LoVo (cell line): ENCODE results near the gene MAPK1.
"Not testable (repeated sequence)": the region's sequence is repeated elsewhere in the genome, so short reads cannot be mapped to it uniquely, and the experiment has no call there.

Experiments used
- DNase-seq: peaks from one replicate; pipeline ENCODE4 v3.0.0-alpha.2; 2016; ENCODE audit warnings: low spot score

Gene MAPK1

DNA sequence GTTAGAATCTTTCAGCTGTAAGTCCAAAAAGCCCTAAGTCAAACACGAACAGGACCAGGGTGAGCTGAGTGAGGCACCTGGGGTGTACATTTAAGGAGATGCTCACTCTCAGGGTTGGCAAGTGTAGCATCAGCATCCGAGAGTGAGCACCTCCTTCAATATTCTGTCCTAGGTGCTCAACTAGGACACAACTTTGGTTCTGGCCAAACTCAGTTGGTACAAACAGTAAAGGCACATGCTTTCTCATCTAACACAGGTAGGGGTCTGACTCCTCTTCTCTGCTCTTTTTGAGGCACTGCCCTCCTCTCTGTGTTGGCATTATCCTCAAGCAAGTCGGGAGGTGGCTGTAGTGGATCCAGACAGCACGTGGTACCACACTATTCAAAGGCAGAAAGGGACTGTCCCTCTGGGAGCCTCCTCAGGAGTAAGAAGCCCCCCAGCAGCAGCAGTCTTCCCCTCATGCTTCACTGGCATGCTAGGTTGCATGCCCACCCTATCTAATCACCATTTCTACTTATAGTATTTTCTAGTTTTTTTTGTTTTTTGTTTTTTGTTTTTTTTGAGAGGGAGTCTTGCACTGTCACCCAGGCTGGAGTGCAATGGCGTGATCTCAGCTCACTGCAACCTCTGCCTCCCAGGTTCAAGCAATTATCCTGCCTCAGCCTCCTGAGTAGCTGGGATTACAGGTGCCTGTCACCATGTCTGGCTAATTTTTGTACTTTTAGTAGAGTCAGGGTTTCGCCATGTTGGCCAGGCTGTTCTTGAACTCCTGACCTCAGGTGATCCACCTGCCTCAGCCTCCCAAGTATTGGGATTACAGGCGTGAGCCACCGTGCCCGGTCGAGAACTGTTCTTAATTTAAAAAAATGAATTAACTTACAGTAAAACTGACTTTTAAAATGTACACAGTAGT, 14.7 kb upstream of the MAPK1 start:
- no peak for DNase-seq

DNA sequence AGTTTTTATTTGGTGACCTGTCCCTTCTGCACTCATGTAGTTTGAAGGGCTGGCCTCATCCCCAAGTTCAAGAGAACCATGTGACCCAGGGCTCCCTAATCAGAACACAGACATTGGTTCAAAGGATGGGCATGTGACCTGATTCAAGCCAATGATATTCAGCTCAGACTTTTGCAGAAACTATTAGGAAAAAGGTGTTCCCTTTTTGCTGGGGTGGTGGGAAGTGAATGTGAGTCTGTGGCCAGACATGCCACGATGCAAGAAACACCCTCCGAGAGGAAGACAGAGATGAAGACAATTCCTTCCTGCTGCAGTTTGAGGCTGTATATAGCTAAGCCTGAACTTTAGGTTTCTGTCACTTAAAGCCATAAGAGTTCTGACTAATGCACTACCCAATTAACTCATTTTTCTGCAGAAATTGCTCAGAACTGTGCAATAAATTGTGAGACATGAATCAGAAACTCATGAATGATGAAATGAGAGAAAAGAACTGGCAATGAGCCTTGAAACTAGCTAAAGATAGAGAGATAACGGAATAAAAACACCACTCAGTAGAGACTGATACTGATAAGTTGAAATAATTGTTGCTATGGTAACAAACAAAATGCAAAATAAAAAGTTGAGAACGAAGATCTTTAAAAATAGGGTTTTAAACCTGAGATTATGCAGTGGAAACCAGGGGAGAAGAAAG, 9.2 kb upstream of the MAPK1 start:
- DNase-seq = no peak

DNA sequence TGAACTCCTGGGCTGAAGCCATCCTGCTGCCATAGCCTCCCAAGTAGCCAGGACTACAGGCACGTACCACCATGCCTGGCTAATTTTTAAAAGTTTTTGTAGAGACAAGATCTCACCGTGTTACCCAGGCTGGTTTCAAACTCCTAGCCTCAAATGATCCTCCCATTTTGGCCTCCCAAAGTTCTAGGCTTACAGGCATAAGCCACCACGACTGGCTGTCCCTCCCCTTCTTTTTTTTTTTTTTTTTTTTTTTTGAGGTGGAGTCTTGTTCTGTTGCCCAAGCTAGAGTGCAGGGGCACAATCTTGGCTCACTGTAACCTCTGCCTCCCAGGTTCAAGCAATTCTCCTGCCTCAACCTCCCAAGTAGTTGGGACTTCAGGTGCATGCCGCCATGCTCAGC, 7.5 kb upstream of the MAPK1 start:
- DNase-seq = not testable (repeated sequence)

- no peak for DNase-seq
Observed at GRCh38 chr22:21873619-21874018, 6.2 kb upstream of the MAPK1 start.

GRCh38 chr22:21872741-21873140, 5.3 kb upstream of the MAPK1 start:
- DNase-seq = not testable (repeated sequence)

GRCh38 chr22:21868651-21869050, 1.2 kb upstream of the MAPK1 start:
- DNase-seq = no peak

GRCh38 chr22:21866833-21867527, 465 bp downstream of the MAPK1 start:
- DNase-seq = no peak

DNA sequence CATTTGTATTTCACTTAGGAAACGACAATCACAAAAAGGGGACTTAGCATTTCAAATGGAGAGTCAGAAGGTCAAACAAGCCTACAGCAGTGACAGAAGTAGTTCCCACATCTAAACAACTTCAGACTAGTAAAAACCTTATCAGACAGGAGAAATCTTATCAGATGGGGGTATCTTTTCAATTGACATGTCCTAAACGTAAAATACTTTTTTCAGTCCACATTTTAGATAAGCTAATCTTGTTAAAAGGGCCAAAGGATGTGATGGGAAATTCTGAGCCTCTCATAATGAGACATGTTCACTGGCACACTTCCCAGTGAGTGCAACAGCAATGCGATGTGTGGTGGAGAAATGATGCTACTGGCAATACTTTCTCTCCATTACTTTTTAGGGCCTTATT, 2.4 kb downstream of the MAPK1 start:
- no peak for DNase-seq

DNA sequence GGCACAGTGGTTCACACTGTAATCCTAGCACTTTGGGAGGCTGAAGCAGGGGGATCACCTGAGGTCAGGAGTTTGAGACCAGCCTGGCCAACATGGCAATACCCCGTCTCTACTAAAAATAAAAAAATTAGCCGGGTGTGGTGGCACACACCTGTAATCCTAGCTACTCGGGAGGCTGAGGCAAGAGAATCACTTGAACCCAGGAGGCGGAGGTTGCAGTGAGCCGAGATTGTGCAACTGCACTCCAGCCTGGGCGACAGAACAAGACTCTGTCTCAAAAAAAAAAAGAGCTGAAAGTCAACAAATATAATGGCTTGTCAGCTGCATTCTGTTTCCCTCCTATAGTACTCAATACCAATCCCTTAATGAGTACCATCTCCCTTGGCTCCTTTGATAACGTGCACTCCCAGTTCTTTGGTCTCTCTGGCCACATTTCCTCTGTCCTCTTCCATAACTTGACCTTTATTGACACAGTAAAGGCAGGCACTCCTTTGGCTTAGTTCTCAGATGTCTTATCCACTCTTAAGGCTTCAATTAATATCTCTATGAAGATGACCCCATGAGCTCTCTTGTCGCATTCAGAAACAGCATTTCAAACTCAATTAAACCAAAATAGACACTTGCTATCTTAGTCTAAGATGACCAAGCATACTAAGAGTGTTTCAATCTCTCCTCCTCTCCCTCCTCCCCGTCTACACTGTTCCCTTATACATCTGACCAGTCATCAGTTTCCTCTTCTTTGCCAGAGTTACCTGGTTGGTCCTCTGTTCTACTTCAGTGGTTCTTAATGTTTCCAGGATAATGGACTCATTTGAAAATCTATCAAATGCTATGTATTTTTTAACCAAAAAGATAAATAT, 4.8 kb downstream of the MAPK1 start:
- no peak for DNase-seq

GRCh38 chr22:21861851-21862250, 5.6 kb downstream of the MAPK1 start:
- DNase-seq = no peak

GRCh38 chr22:21861264-21861848, 6.1 kb downstream of the MAPK1 start:
- DNase-seq = no peak

- no peak for DNase-seq
Observed at GRCh38 chr22:21860491-21861039, 6.9 kb downstream of the MAPK1 start.

DNA sequence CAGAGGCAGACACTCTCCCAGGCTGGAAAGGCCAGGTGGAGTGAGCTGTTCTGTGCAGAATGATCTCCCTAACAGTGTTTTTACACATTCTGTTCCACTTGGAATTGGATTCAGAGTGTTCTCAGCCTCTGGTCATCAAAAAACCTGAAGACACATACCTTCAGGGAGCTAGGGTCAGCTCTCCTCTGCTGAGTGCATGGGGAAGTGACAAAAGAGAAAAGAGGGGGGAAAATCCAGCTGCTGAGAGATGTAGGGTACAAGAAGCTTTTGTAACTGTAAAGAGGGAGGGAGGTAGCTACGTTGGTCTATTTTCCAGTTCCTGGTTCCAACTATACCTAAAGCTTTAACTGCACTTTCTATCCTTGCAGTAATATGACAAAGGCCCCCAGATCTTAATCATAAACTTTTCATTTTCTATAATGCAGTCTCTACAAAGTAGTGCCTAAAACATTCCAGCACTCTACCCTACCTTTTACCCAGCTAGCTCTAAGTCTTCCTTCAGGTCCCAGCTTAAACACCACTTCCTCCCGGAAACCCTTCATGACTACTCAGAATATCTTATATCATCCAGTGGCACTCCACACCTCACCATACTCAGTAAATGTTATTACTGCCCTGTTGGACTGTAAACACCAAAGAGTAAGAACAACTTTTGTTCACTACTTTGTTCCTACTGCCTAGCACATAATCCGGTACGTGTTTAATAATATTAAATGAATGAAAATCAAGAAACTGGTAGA, 9.2 kb downstream of the MAPK1 start:
- DNase-seq = no peak

- no peak for DNase-seq
Observed at GRCh38 chr22:21857481-21857914, 9.9 kb downstream of the MAPK1 start.

DNA sequence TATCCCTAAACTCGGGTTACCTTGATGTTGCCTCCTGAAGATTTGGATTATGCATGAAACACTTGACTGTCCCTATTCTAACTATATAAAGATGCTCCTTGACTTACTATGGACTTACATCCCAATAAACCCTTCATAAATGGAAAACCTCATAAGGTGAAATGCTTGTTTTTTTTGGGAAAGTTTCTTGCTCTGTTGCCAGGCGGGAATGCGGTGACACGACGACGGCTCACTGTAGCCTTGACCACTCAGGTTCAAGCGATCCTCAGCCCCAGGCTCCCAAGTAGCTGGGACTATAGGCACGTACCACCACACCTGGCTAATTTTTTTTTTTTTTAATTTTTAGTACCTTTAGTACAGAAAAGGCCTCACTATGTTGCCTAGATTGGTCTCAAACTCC, 10.6 kb downstream of the MAPK1 start:
- no peak for DNase-seq

DNA sequence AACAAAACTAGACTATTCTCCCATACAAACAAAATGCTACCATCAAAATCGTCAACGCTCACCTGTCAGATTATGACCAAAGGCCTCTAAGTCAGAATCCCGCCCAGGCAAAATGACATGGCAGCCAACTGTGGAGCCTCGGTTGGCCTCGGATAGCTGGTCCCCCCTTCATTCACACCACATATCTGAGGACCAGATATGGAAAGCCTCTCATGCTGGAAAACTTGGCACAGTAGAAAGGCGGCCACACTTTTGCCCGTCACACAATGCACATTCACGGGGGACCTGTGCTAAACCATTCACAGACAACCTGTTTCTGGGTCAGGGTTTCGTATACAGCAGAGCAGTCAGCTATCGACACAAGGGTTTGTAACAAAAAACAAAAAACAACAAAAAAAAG, 11.2 kb downstream of the MAPK1 start:
- DNase-seq = no peak

- DNase-seq = no peak
Observed at GRCh38 chr22:21855676-21856075, 11.8 kb downstream of the MAPK1 start.

- no peak for DNase-seq
Observed at GRCh38 chr22:21850660-21851059, 16.8 kb downstream of the MAPK1 start.

- DNase-seq = no peak
Observed at GRCh38 chr22:21849489-21849888, 18.0 kb downstream of the MAPK1 start.

DNA sequence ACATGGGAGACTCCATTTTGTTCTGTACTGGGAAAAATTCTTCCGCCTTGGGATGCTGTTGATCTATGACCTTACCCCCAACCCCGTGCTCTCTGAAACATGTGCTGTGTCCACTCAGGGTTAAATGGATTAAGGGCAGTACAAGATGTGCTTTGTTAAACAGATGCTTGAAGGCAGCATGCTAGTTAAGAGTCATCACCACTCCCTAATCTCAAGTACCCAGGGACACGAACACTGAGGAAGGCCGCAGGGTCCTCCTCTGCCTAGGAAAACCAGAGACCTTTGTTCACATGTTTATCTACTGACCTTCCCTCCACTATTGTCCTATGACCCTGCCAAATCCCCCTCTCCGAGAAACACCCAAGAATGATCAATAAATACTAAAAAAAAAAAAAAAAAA, 19.4 kb downstream of the MAPK1 start:
- DNase-seq = not testable (repeated sequence)
